Neuronal stem cell (in vitro differentiated cells): ENCODE results near the gene BRPF1.

ENCODE experiments used
- DNase-seq: peaks from one replicate; pipeline ENCODE4 v3.0.0-alpha.2; 2013; ENCODE audit warnings: low spot score
- H2AFZ ChIP-seq: one replicate; pipeline ENCODE4 v1.6.1; 2013; ENCODE audit warnings: mild to moderate bottlenecking, low read length, inconsistent platforms
- H2AK5ac ChIP-seq: 2 replicates; pipeline ENCODE4 v1.6.1; 2013; ENCODE audit warnings: low read depth, mild to moderate bottlenecking, inconsistent platforms, low read length, moderate library complexity, mixed read lengths
- H2BK120ac ChIP-seq: 2 replicates; pipeline ENCODE4 v1.6.1; 2013; ENCODE audit warnings: low read depth, mild to moderate bottlenecking, inconsistent platforms, low read length, moderate library complexity, mixed read lengths
- H2BK12ac ChIP-seq: one replicate; pipeline ENCODE4 v1.6.1; 2013; ENCODE audit warnings: low read length, inconsistent platforms
- H2BK15ac ChIP-seq: 2 replicates; pipeline ENCODE4 v1.6.1; 2013; ENCODE audit warnings: mild to moderate bottlenecking, low read length, inconsistent platforms, mixed read lengths
- H2BK5ac ChIP-seq: one replicate; pipeline ENCODE4 v1.6.1; 2013; ENCODE audit warnings: inconsistent platforms, mild to moderate bottlenecking, low read length, moderate library complexity
- H3K14ac ChIP-seq: one replicate; pipeline ENCODE4 v1.6.1; 2013; ENCODE audit warnings: low read length, inconsistent platforms
- H3K18ac ChIP-seq: 2 replicates; pipeline ENCODE4 v1.6.1; 2013; ENCODE audit warnings: low read length, inconsistent platforms
- H3K23ac ChIP-seq: 2 replicates; pipeline ENCODE4 v1.6.1; 2013; ENCODE audit warnings: low read depth, mild to moderate bottlenecking, mixed read lengths, low read length, inconsistent platforms; ENCODE audit not compliant: poor library complexity
- H3K27ac ChIP-seq: replicated peaks from 3 replicates; pipeline ENCODE4 v1.5.1; 2013; ENCODE audit warnings: low read length, inconsistent platforms
- H3K27me3 ChIP-seq, 3 experiments: 2 replicates each; pipeline ENCODE4 v1.6.1; 2013; ENCODE audit warnings: low read length in 3 of 3, mild to moderate bottlenecking in 2 of 3, inconsistent platforms in 1 of 3, low read depth in 1 of 3, mixed read lengths in 1 of 3, moderate library complexity in 1 of 3; ENCODE audit not compliant: control insufficient read depth in 3 of 3, insufficient read depth in 3 of 3
- H3K36me3 ChIP-seq, 2 donors: replicated peaks in 1 of 2; 2 replicates each; pipeline ENCODE4 v1.6.1; 2013; ENCODE audit warnings: low read length in 2 of 2; ENCODE audit not compliant: control insufficient read depth in 2 of 2, insufficient read depth in 2 of 2
- H3K4ac ChIP-seq: 2 replicates; pipeline ENCODE4 v1.6.1; 2013; ENCODE audit warnings: inconsistent platforms, mild to moderate bottlenecking, low read length, moderate library complexity
- H3K4me1 ChIP-seq, 2 donors: 1 replicate in 1 of 2; 2 replicates in 1 of 2; pipeline ENCODE4 v1.6.1; 2013; ENCODE audit warnings: low read length in 2 of 2, low read depth in 1 of 2; ENCODE audit not compliant: control insufficient read depth in 2 of 2, insufficient read depth in 1 of 2
- H3K4me2 ChIP-seq: one replicate; pipeline ENCODE4 v1.6.1; 2013; ENCODE audit warnings: mild to moderate bottlenecking, low read length, inconsistent platforms; ENCODE audit not compliant: insufficient read depth, poor library complexity, severe bottlenecking
- H3K4me3 ChIP-seq, 2 donors: 2 replicates each; pipeline ENCODE4 v1.5.1; 2013; ENCODE audit warnings: low read length in 2 of 2, mild to moderate bottlenecking in 2 of 2, inconsistent platforms in 1 of 2, moderate library complexity in 1 of 2
- H3K79me1 ChIP-seq: one replicate; pipeline ENCODE4 v1.6.1; 2013; ENCODE audit warnings: low read depth, mild to moderate bottlenecking, inconsistent platforms, low read length, moderate library complexity
- H3K9ac ChIP-seq: one replicate; pipeline ENCODE4 v1.6.1; 2013; ENCODE audit warnings: mild to moderate bottlenecking, low read depth, low read length, inconsistent platforms; ENCODE audit not compliant: poor library complexity
- H3K9me3 ChIP-seq, 2 donors: replicated peaks in 1 of 2; 2 replicates each; pipeline versions ENCODE3 to v1.6.1; 2013; ENCODE audit warnings: low read length in 2 of 2, mild to moderate bottlenecking in 2 of 2, inconsistent platforms in 1 of 2, low read depth in 1 of 2, mixed read lengths in 1 of 2, moderate library complexity in 1 of 2; ENCODE audit not compliant: control insufficient read depth in 2 of 2, insufficient read depth in 1 of 2
- H4K8ac ChIP-seq: one replicate; pipeline ENCODE4 v1.6.1; 2013; ENCODE audit warnings: low read depth, mild to moderate bottlenecking, inconsistent platforms, low read length, moderate library complexity
- H4K91ac ChIP-seq: one replicate; pipeline ENCODE4 v1.6.1; 2013; ENCODE audit warnings: low read length, low read depth, mild to moderate bottlenecking, inconsistent platforms; ENCODE audit not compliant: poor library complexity
- WGBS, 2 donors: extraction: QIAGEN DNeasy Blood & Tissue Kit; methylation state at CpG; one replicate each; pipeline ENCODE4 v1.1.7; 2013; ENCODE audit warnings: missing lambda C conversion rate in 2 of 2, mixed read lengths in 1 of 2; ENCODE audit not compliant: insufficient read length in 2 of 2, insufficient replicate concordance in 1 of 2; ENCODE audit errors: extremely low coverage in 2 of 2; 5-methylcytosine and 5-hydroxymethylcytosine counted together

The BRPF1 gene

DNA sequence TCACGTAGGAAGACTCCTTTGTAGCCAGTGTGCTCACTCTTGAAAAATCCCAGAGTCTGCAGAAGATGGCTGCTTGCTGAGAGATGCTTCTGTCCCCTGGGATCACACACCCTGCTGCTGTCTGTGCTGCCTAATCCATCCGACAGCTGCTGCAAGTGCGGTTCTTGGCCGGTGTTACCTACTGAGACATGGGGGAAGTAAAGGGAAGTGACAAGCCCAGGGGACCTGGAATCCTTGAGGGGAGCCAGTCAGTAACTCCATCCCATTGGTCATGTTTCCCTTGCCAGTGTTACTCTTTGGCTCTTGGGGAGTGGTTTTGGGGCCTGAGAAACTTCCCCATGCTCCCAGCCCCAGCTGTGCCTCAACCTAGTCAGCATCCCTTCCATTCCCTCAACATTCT is 36.2 kb upstream of the BRPF1 start:
- H4K91ac ChIP-seq, result no peak overlapping the region
- DNase-seq, result no peak
- H2BK12ac ChIP-seq, result no peak overlapping the region
- no peak overlapping the region for H3K4me2 ChIP-seq
- H3K79me1 ChIP-seq, result no peaks in the 10 kb centered on the region
- no peak overlapping the region for H3K23ac ChIP-seq
- H3K9me3 ChIP-seq, result no peaks in the 10 kb centered on the region
- H3K4me3 ChIP-seq, result no peak overlapping the region
- H2AK5ac ChIP-seq, result no peak overlapping the region
- H4K8ac ChIP-seq, result no peak overlapping the region
- H2BK120ac ChIP-seq, result no peak overlapping the region
- peaks cover 29 to 79% of the 10 kb centered on the region in 2 donors for H3K36me3 ChIP-seq
- H3K27ac ChIP-seq, result no peak overlapping the region
- H3K27me3 ChIP-seq, result peaks cover 0 to 2% (median 0%) of the 10 kb centered on the region in 3 experiments
- H3K9ac ChIP-seq, result no peak overlapping the region
- no peak overlapping the region for H3K14ac ChIP-seq
- no peak overlapping the region for H2BK15ac ChIP-seq
- no peak overlapping the region for H2AFZ ChIP-seq
- peaks cover 3 to 11% of the 10 kb centered on the region in 2 donors for H3K4me1 ChIP-seq
- no peak overlapping the region for H3K18ac ChIP-seq
- H2BK5ac ChIP-seq, result no peak overlapping the region
- no peak overlapping the region for H3K4ac ChIP-seq
- no CpG with 5 or more reads among the region's 4 CpGs for WGBS, 2 donors

DNA sequence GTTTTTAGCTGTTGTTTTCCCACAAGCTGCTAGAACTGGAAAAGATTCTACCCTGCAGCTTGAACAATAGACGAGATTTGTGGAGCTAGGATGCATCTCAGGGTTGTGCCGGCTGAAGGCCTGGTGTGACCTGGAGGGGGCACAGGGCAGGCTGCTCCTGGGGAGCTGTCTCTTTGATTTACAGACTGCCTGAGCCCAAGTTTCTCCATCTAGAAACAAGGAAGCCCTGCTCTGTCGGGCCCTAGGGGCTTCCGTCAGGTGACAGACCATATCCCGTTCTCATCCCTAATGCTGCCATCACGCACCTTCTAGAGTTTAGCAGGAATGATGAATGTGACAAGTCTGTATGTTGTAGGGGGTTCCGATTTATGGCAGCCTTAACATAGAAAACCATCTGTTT is 35.8 kb upstream of the BRPF1 start:
- no peak overlapping the region for H3K18ac ChIP-seq
- H2BK15ac ChIP-seq, result no peak overlapping the region
- peaks cover 27 to 75% of the 10 kb centered on the region in 2 donors for H3K36me3 ChIP-seq
- no peak overlapping the region for H4K8ac ChIP-seq
- H2AK5ac ChIP-seq, result no peak overlapping the region
- H2BK12ac ChIP-seq, result no peak overlapping the region
- H2BK120ac ChIP-seq, result no peak overlapping the region
- peaks cover 3 to 11% of the 10 kb centered on the region in 2 donors for H3K4me1 ChIP-seq
- no peak for DNase-seq
- H3K27me3 ChIP-seq, result peaks cover 0 to 2% (median 0%) of the 10 kb centered on the region in 3 experiments
- no CpG with 5 or more reads among the region's 7 CpGs for WGBS, 2 donors
- no peak overlapping the region for H4K91ac ChIP-seq
- no peak overlapping the region for H3K4ac ChIP-seq
- H3K27ac ChIP-seq, result no peak overlapping the region
- H3K4me3 ChIP-seq, result no peak overlapping the region
- H3K4me2 ChIP-seq, result no peak overlapping the region
- H2AFZ ChIP-seq, result no peak overlapping the region
- no peak overlapping the region for H3K9ac ChIP-seq
- no peaks in the 10 kb centered on the region for H3K9me3 ChIP-seq
- H2BK5ac ChIP-seq, result no peak overlapping the region
- H3K14ac ChIP-seq, result no peak overlapping the region
- H3K23ac ChIP-seq, result no peak overlapping the region
- no peaks in the 10 kb centered on the region for H3K79me1 ChIP-seq

DNA sequence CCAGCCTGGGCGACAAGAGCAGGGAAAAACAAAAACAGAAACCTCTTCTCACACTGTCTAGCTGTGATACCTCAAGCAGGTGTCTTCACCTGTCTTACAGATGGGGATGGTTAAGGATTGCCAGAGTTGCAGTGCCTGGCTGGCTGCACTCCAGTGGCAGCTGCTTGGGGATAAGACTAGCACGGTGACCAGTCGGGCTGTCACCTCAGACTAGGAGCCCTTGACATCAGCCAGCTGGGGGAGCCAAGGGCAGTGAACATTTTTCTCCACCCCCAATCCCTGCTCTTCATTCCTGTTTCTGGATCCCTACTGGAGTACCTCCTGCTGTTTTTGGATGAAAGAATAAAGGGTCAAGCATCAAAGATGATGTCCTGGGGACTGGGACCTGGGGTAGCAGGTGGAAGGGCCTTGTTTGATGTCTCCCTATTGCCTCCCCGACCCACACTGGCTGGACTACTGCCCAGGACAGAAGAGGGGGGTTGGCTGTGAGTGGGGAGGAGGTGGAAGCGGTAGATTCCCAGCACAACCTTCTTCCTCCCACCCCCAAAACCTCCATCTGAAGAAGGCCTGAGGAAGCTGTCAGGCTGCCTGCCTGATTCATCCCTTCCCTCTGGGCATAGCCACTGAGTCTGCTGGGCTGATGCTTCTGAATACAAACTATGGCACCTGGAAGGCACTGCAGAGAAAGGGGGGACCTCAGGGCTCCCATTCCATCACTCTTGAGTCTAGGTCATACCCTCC is 34.9 kb upstream of the BRPF1 start:
- Histone ChIP-seq H2BK15ac (no peak overlapping the region), H2BK120ac (no peak overlapping the region), H3K4me3 (no peak overlapping the region), H3K4me1 (peaks cover 3 to 11% of the 10 kb centered on the region in 2 donors), H2AFZ (no peak overlapping the region), H3K18ac (no peak overlapping the region), H2BK12ac (no peak overlapping the region), H4K8ac (no peak overlapping the region), H2AK5ac (no peak overlapping the region), H3K79me1 (no peaks in the 10 kb centered on the region), H3K4ac (no peak overlapping the region), H3K23ac (no peak overlapping the region), H3K4me2 (no peak overlapping the region), H4K91ac (no peak overlapping the region), H3K27ac (no peak overlapping the region), H3K14ac (no peak overlapping the region), H3K9ac (no peak overlapping the region), H3K9me3 (no peaks in the 10 kb centered on the region), H2BK5ac (no peak overlapping the region), H3K27me3 (no peaks in the 10 kb centered on the region), H3K36me3 (peaks cover 22 to 69% of the 10 kb centered on the region in 2 donors)
- WGBS, 2 donors, result no CpG with 5 or more reads among the region's 5 CpGs
- DNase-seq, result no peak

DNA sequence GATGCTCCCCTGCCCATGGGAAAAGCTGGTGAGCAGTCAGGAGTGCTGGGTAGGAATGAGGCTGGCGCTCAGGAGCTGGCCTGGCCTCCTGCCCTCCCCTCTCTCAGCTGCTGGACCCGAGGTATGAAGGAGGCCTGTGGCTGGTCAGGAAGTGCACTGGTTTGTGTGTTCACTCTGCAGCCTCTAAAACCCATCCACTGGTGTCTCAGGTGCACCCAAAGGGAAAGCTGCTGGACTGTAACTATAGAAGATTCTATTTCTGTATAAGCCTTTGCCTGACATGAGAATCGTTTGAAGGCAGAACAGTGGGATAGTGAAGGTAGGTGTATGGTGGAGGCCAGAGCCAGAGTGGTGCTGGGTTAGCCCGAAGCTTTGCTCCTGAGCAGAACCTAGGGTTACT is 33.6 kb upstream of the BRPF1 start:
- Histone ChIP-seq H3K14ac (no peak overlapping the region), H2BK120ac (no peak overlapping the region), H3K18ac (no peak overlapping the region), H3K23ac (no peak overlapping the region), H3K79me1 (no peaks in the 10 kb centered on the region), H2BK12ac (no peak overlapping the region), H2AK5ac (no peak overlapping the region), H2AFZ (no peak overlapping the region), H4K91ac (no peak overlapping the region), H3K4ac (no peak overlapping the region), H3K4me3 (no peak overlapping the region), H3K9me3 (no peaks in the 10 kb centered on the region), H3K4me1 (peaks cover 3 to 11% of the 10 kb centered on the region in 2 donors), H2BK15ac (no peak overlapping the region), H3K27me3 (peaks cover 0 to under 1% (median 0%) of the 10 kb centered on the region in 3 experiments), H3K36me3 (peaks cover 19 to 66% of the 10 kb centered on the region in 2 donors), H3K4me2 (no peak overlapping the region), H4K8ac (no peak overlapping the region), H2BK5ac (no peak overlapping the region), H3K27ac (no peak overlapping the region), H3K9ac (no peak overlapping the region)
- DNase-seq, result no peak
- no CpG with 5 or more reads among the region's 4 CpGs for WGBS, 2 donors
